Kidney epithelial cell (primary cell): Measurements from ENCODE around the gene SPATA20. TPM values are rescaled to one million over a fixed set of nuclear protein-coding genes. Genes with fewer than 3 reads are reported as not detected.

Source experiments
- DNase-seq: peaks from one replicate; pipeline ENCODE4 v3.0.0-alpha.2; 2010; ENCODE audit warnings: low read depth
- H3K27me3 ChIP-seq: 2 replicates; pipeline ENCODE4 v1.6.0; 2011; ENCODE audit warnings: low read length; ENCODE audit not compliant: control insufficient read depth, insufficient read depth
- H3K36me3 ChIP-seq: 2 replicates; pipeline ENCODE4 v1.5.1; 2011; ENCODE audit warnings: low read length; ENCODE audit not compliant: control insufficient read depth, insufficient read depth
- H3K4me3 ChIP-seq: 2 replicates; pipeline ENCODE4 v1.5.1; 2011; ENCODE audit warnings: low read depth, mild to moderate bottlenecking, control low read depth, low read length
- CTCF ChIP-seq: IDR thresholded peaks from 2 replicates; pipeline ENCODE4 v1.5.1; 2011; ENCODE audit warnings: mild to moderate bottlenecking, moderate library complexity, low read length, control low read depth, inconsistent platforms; ENCODE audit not compliant: insufficient read depth, poor library complexity, severe bottlenecking
- total RNA-seq: library from RNA; depleted of rRNA; stranded (reverse); fragments of >200 nt; gene quantifications from 2 replicates; pipeline ENCODE4 v1.2.3, GENCODE V29; 2015

Gene SPATA20
- total RNA-seq, 1 donor from 2014 or later = 58.9 TPM

GRCh38 chr17:50586421-50587247 is 39.7 kb downstream of the SPATA20 start:
- Histone ChIP-seq H3K36me3 (no peaks in the 10 kb centered on the region), H3K27me3 (peaks cover 43% of the 10 kb centered on the region), H3K4me3 (no peak overlapping the region)
- DNase-seq = no peak
- no peak for TF ChIP-seq CTCF

GRCh38 chr17:50587571-50587970 is 40.6 kb downstream of the SPATA20 start:
- Histone ChIP-seq H3K4me3 (no peak overlapping the region), H3K27me3 (peaks cover 47% of the 10 kb centered on the region), H3K36me3 (no peaks in the 10 kb centered on the region)
- DNase-seq = no peak
- no peak for TF ChIP-seq CTCF

- Histone ChIP-seq H3K4me3 (no peak overlapping the region), H3K27me3 (peaks cover 52% of the 10 kb centered on the region), H3K36me3 (no peaks in the 10 kb centered on the region)
- DNase-seq = no peak
- TF ChIP-seq CTCF = no peak
Observed at GRCh38 chr17:50588391-50589049, 41.5 kb downstream of the SPATA20 start.

GRCh38 chr17:50589095-50589705 is 42.2 kb downstream of the SPATA20 start:
- TF ChIP-seq CTCF = no peak
- H3K27me3 ChIP-seq = peaks cover 49% of the 10 kb centered on the region

GRCh38 chr17:50590946-50591737 is 44.2 kb downstream of the SPATA20 start:
- no peak for TF ChIP-seq CTCF
- H3K36me3 ChIP-seq = no peaks in the 10 kb centered on the region
- H3K27me3 ChIP-seq = peaks cover 46% of the 10 kb centered on the region
- H3K4me3 ChIP-seq = no peak overlapping the region
- no peak for DNase-seq

More at GRCh38 chr17:50589095-50589705, 42.2 kb downstream of the SPATA20 start:
- Histone ChIP-seq H3K4me3 (no peak overlapping the region), H3K36me3 (no peaks in the 10 kb centered on the region)
- no peak for DNase-seq
